ENCODE data around the gene ZNF723. TPM values are rescaled to one million over a fixed set of nuclear protein-coding genes. Genes with fewer than 3 reads are reported as not detected.

The ZNF723 gene
- total and polyA plus RNA-seq, 2 of the 8 experiments (the other 6 are each of a cell fraction or from before 2014, with no cell fraction given), result not detected

GRCh38 chr19:22783651-22784410, 48.3 kb upstream of the ZNF723 start, which contains the start of gene ZNF99:
Gene ZNF99 (minus strand): TSS chr19:22784151. CDS start chr19:22784016, 135 bp downstream.
- no peak within 1 kb of the TSS for H3K4me3 ChIP-seq (ENCODE audit: extremely low read depth in 1 of 4, insufficient read depth in 2 of 4, low read depth in 3 of 4, low read length in 4 of 4)
- WGBS, 2 experiments (ENCODE audit: extremely low coverage in 1 of 2, insufficient coverage in 1 of 2, insufficient read length in 1 of 2, insufficient replicate concordance in 2 of 2, low coverage in 1 of 2, low lambda C conversion rate in 2 of 2, missing lambda C conversion rate in 1 of 2), result 78% methylated on average over 32 of the region's 36 CpGs; no CpG with 5 or more reads in 1 of the 2 experiments

More at GRCh38 chr19:22783651-22784410, 48.3 kb upstream of the ZNF723 start, which contains the start of gene ZNF99:
- no peak within 1 kb of the TSS for H2BK12ac ChIP-seq (ENCODE audit: low read depth, low read length)
- no peak within 1 kb of the TSS for H2BK120ac ChIP-seq (replicated peaks; ENCODE audit: low read depth, low read length)
- TF ChIP-seq SP2 (IDR thresholded peaks at IDR 0.05; ENCODE audit: low read length), result no peak
- no peak for TF ChIP-seq CEBPB (IDR thresholded peaks at IDR 0.05; ENCODE audit: low read depth, low read length)
- TF ChIP-seq NANOG (IDR thresholded peaks at IDR 0.05; ENCODE audit: insufficient read depth, low read depth, low read length, poor library complexity, severe bottlenecking), result no peak
- no peak for TF ChIP-seq SIN3A (conservative IDR thresholded peaks at IDR 0.05 in 1 of 2, IDR thresholded peaks at IDR 0.05 in 1 of 2; ENCODE audit: low read depth in 1 of 2, low read length in 2 of 2)
- TF ChIP-seq ASH2L (IDR thresholded peaks at IDR 0.05; ENCODE audit: low read length), result no peak
- no peak for TF ChIP-seq SIRT6 (IDR thresholded peaks at IDR 0.05; ENCODE audit: low read length)
- no peak for TF ChIP-seq JUND (IDR thresholded peaks at IDR 0.05; ENCODE audit: low read length)
- TF ChIP-seq RAD21 (IDR thresholded peaks at IDR 0.05 in 1 of 2, conservative IDR thresholded peaks at IDR 0.05 in 1 of 2; ENCODE audit: low read depth in 2 of 2, low read length in 2 of 2), result no peak
- no peak for TF ChIP-seq SIX5 (IDR thresholded peaks at IDR 0.05; ENCODE audit: low read depth, low read length)
- CTCF ChIA-PET (ENCODE audit: partially characterized antibody), result no interaction called here
- H3K4me1 ChIP-seq (replicated peaks in 1 of 4; ENCODE audit: control insufficient read depth in 3 of 4, insufficient read depth in 4 of 4, low read length in 3 of 4), result no peaks in the 10 kb centered on the region
- no peak within 1 kb of the TSS for H3K9ac ChIP-seq (replicated peaks in 1 of 4; ENCODE audit: extremely low read depth in 1 of 4, low read depth in 3 of 4, low read length in 3 of 4)
- H2BK20ac ChIP-seq (ENCODE audit: low read length), result no peak within 1 kb of the TSS
- H3K23me2 ChIP-seq (ENCODE audit: low read depth, low read length), result no peaks in the 10 kb centered on the region
- no peaks in the 10 kb centered on the region for H3K36me3 ChIP-seq (ENCODE audit: control insufficient read depth in 2 of 4, insufficient read depth in 4 of 4, low read length in 3 of 4)
- no peak within 1 kb of the TSS for H3K56ac ChIP-seq (replicated peaks; ENCODE audit: insufficient read length, low read depth, low read length)
- no peak within 1 kb of the TSS for H3K27ac ChIP-seq (ENCODE audit: low read depth, low read length)
- H2AFZ ChIP-seq (ENCODE audit: low read length), result no peak within 1 kb of the TSS
- POLR2A ChIA-PET (ENCODE audit: partially characterized antibody), result no interaction called here
- H3K79me1 ChIP-seq (ENCODE audit: low read depth, low read length), result no peaks in the 10 kb centered on the region
- peaks cover 25 to 68% of the 10 kb centered on the region in 2 experiments for H3K9me3 ChIP-seq (ENCODE audit: insufficient read depth in 2 of 2, low read depth in 1 of 2, low read length in 1 of 2)
- no peak within 1 kb of the TSS for H2AK5ac ChIP-seq (ENCODE audit: low read depth, low read length)
- no peaks in the 10 kb centered on the region for H4K20me1 ChIP-seq (replicated peaks in 1 of 2; ENCODE audit: control insufficient read depth in 1 of 2, insufficient read depth in 2 of 2, low read length in 2 of 2)
- H3K4me2 ChIP-seq (ENCODE audit: insufficient read depth in 1 of 2, low read depth in 2 of 2, low read length in 2 of 2), result no peak within 1 kb of the TSS
- no peak within 1 kb of the TSS for H2BK15ac ChIP-seq (ENCODE audit: low read length)
- H3K27me3 ChIP-seq (replicated peaks in 1 of 4; ENCODE audit: control insufficient read depth in 3 of 4, extremely low read depth in 1 of 4, insufficient read depth in 3 of 4, low read length in 3 of 4), result no peaks in the 10 kb centered on the region
- H4K8ac ChIP-seq (ENCODE audit: extremely low read depth, insufficient read depth, low read length), result no peak within 1 kb of the TSS
- H3K14ac ChIP-seq (ENCODE audit: insufficient read length), result no peak within 1 kb of the TSS
- FAIRE-seq (no peak), DNase-seq (ENCODE audit: low read depth in 1 of 2, low spot score in 2 of 2) (no peak)
- no peak within 1 kb of the TSS for H4K91ac ChIP-seq (replicated peaks; ENCODE audit: insufficient read length, low read length)
- H3K79me2 ChIP-seq (ENCODE audit: control insufficient read depth in 1 of 2, insufficient read depth in 2 of 2, low read length in 2 of 2), result no peaks in the 10 kb centered on the region
- no peak within 1 kb of the TSS for H2BK5ac ChIP-seq (ENCODE audit: low read depth, low read length)
- H3K18ac ChIP-seq (ENCODE audit: extremely low read depth, low read length), result no peak within 1 kb of the TSS
- H4K5ac ChIP-seq (ENCODE audit: insufficient read length, low read depth, low read length), result no peak within 1 kb of the TSS
- H3K4ac ChIP-seq (replicated peaks; ENCODE audit: insufficient read length, low read depth, low read length), result no peak within 1 kb of the TSS
- H3K23ac ChIP-seq (ENCODE audit: insufficient read length), result no peak within 1 kb of the TSS

Data from H1 (cell line).